ENCODE measurements around the gene MIPOL1. TPM values are rescaled to one million over a fixed set of nuclear protein-coding genes. Genes with fewer than 3 reads are reported as not detected.

Gene MIPOL1
- total and polyA plus RNA-seq, 9 of the 15 experiments (the other 6 are each of a cell fraction or from before 2014, with no cell fraction given), result 6.7 to 21.9 (median 12.4) TPM

- TF ChIP-seq ZBTB11 (CRISPR knock-in tag; IDR thresholded peaks at IDR 0.05) (no peak), ETV6 (IDR thresholded peaks at IDR 0.05; ENCODE audit: borderline replicate concordance in 1 of 2, low read depth in 2 of 2, low read length in 1 of 2) (no peak), ETV6 (CRISPR knock-in tag; IDR thresholded peaks at IDR 0.05; ENCODE audit: borderline replicate concordance) (no peak), SAFB2 (IDR thresholded peaks at IDR 0.05; ENCODE audit: borderline replicate concordance, low read depth, low read length, severe bottlenecking) (no peak), HDAC1 (IDR thresholded peaks at IDR 0.05) (no peak), TBL1XR1 (IDR thresholded peaks at IDR 0.05; ENCODE audit: low read length in 2 of 2) (no peak), ZNF143 (CRISPR knock-in tag; IDR thresholded peaks at IDR 0.05) (no peak), HSF4 (CRISPR knock-in tag; IDR thresholded peaks at IDR 0.05; ENCODE audit: borderline replicate concordance) (no peak), FOXK2 (conservative IDR thresholded peaks at IDR 0.05 in 1 of 2, IDR thresholded peaks at IDR 0.05 in 1 of 2; ENCODE audit: low read depth in 2 of 2) (no peak), MEF2A (IDR thresholded peaks at IDR 0.05; ENCODE audit: control insufficient read depth, low read depth, low read length) (no peak), EGR1 (conservative IDR thresholded peaks at IDR 0.05) (0 out of 2 replicates have a peak, but pooled peaks have one; percentile 3), RBM39 (optimal IDR thresholded peaks at IDR 0.05; ENCODE audit: low read depth, low read length) (no peak), ZNF639 (CRISPR knock-in tag; conservative IDR thresholded peaks at IDR 0.05 in 1 of 2, IDR thresholded peaks at IDR 0.05 in 1 of 2) (no peak), MYNN (IDR thresholded peaks at IDR 0.05) (no peak), MYNN (CRISPR knock-in tag; IDR thresholded peaks at IDR 0.05) (no peak), SRSF7 (optimal IDR thresholded peaks at IDR 0.05; ENCODE audit: low read depth, low read length) (no peak), BRCA1 (IDR thresholded peaks at IDR 0.05) (no peak), BRCA1 (CRISPR knock-in tag; IDR thresholded peaks at IDR 0.05) (no peak), POLR2G (IDR thresholded peaks at IDR 0.05; ENCODE audit: low read depth, low read length) (peak; percentile 72), ZNF830 (CRISPR knock-in tag; IDR thresholded peaks at IDR 0.05) (no peak), HMGN3 (IDR thresholded peaks at IDR 0.05; ENCODE audit: borderline replicate concordance, extremely low read depth, insufficient read length, low read depth, low read length) (peak; percentile 22), KAT7 (CRISPR knock-in tag; IDR thresholded peaks at IDR 0.05; ENCODE audit: borderline replicate concordance) (no peak), NRF1 (conservative IDR thresholded peaks at IDR 0.05 in 1 of 2, IDR thresholded peaks at IDR 0.05 in 1 of 2) (0 out of 4 replicates have a peak, but pooled peaks of 1 of the 2 experiments have one; percentile 1)
Measured at GRCh38 chr14:37594971-37595808, 397.5 kb downstream of the MIPOL1 start, which contains the start of the genes FOXA1 and TTC6 (continued).

Data from K562 (cell line).